ENCODE data around the gene ALKBH3. TPM values are rescaled to one million over a fixed set of nuclear protein-coding genes. Genes with fewer than 3 reads are reported as not detected.

The ALKBH3 gene
- polyA plus RNA-seq, 1 donor (not counting 4 experiments of a cell fraction or from before 2014, with no cell fraction given) = 42.4 TPM

- TF ChIP-seq EZH2 (IDR thresholded peaks at IDR 0.05; ENCODE audit: low read length) = peak; percentile 91
- TF ChIP-seq, protein P1, sequence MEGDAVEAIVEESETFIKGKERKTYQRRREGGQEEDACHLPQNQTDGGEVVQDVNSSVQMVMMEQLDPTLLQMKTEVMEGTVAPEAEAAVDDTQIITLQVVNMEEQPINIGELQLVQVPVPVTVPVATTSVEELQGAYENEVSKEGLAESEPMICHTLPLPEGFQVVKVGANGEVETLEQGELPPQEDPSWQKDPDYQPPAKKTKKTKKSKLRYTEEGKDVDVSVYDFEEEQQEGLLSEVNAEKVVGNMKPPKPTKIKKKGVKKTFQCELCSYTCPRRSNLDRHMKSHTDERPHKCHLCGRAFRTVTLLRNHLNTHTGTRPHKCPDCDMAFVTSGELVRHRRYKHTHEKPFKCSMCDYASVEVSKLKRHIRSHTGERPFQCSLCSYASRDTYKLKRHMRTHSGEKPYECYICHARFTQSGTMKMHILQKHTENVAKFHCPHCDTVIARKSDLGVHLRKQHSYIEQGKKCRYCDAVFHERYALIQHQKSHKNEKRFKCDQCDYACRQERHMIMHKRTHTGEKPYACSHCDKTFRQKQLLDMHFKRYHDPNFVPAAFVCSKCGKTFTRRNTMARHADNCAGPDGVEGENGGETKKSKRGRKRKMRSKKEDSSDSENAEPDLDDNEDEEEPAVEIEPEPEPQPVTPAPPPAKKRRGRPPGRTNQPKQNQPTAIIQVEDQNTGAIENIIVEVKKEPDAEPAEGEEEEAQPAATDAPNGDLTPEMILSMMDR (optimal IDR thresholded peaks at IDR 0.05 in 1 of 3, IDR thresholded peaks at IDR 0.05 in 1 of 3, conservative IDR thresholded peaks at IDR 0.05 in 1 of 3; ENCODE audit: extremely low read depth in 1 of 3, insufficient read depth in 2 of 3, low read length in 3 of 3) = no peak
- peaks cover 15% of the 10 kb centered on the region for H3K4me1 ChIP-seq (ENCODE audit: control insufficient read depth, extremely low read depth, insufficient read depth, low read length)
- H3K9me1 ChIP-seq (ENCODE audit: control insufficient read depth, extremely low read depth, insufficient read depth, low read length) = no peaks in the 10 kb centered on the region
- no peaks in the 10 kb centered on the region for H3K9me3 ChIP-seq (ENCODE audit: control insufficient read depth, low read depth, low read length)
- FAIRE-seq (no peak), DNase-seq (ENCODE audit: low read depth, low spot score) (no peak)
- peak overlapping the region; percentile 8 to 62 (median 62) for H3K4me3 ChIP-seq (ENCODE audit: control insufficient read depth in 2 of 3, extremely low read depth in 1 of 3, insufficient read depth in 2 of 3, low read depth in 1 of 3, low read length in 3 of 3)
- peak overlapping the region; percentile 22 for H3K9ac ChIP-seq (ENCODE audit: control insufficient read depth, extremely low read depth, insufficient read depth, low read length)
- peaks cover 52% of the 10 kb centered on the region for H3K27me3 ChIP-seq (ENCODE audit: control insufficient read depth, extremely low read depth, insufficient read depth, low read length)
- peak overlapping the region; percentile 73 for H2AFZ ChIP-seq (ENCODE audit: control insufficient read depth, low read length)
- peak overlapping the region; percentile 74 for H3K4me2 ChIP-seq (ENCODE audit: control insufficient read depth, extremely low read depth, insufficient read depth, low read depth, low read length)
- dilution Hi-C loops (cut with MboI; ENCODE audit: extremely low pct_ligation_motif_present, low sequenced_read_pairs) = no loop called here
- H4K20me1 ChIP-seq (ENCODE audit: control insufficient read depth, extremely low read depth, insufficient read depth, low read length) = peaks cover 3% of the 10 kb centered on the region
- H3K36me3 ChIP-seq (ENCODE audit: control insufficient read depth in 2 of 2, extremely low read depth in 1 of 2, insufficient read depth in 2 of 2, low read length in 2 of 2) = no peaks in the 10 kb centered on the region
- H3K27ac ChIP-seq (ENCODE audit: control insufficient read depth, insufficient read depth, low read length) = no peak overlapping the region
- no peaks in the 10 kb centered on the region for H3K79me2 ChIP-seq (ENCODE audit: control insufficient read depth, insufficient read depth, low read length)
Observed at GRCh38 chr11:43942662-43943371, 62.2 kb downstream of the ALKBH3 start.

- H4K20me1 ChIP-seq (ENCODE audit: control insufficient read depth, extremely low read depth, insufficient read depth, low read length) = peaks cover 3% of the 10 kb centered on the region
- peak overlapping the region in 2 of 3 experiments; percentile 62 for H3K4me3 ChIP-seq (ENCODE audit: control insufficient read depth in 2 of 3, extremely low read depth in 1 of 3, insufficient read depth in 2 of 3, low read depth in 1 of 3, low read length in 3 of 3)
- H3K4me2 ChIP-seq (ENCODE audit: control insufficient read depth, extremely low read depth, insufficient read depth, low read depth, low read length) = peak overlapping the region; percentile 74
- no peak overlapping the region for H2AFZ ChIP-seq (ENCODE audit: control insufficient read depth, low read length)
- H3K9ac ChIP-seq (ENCODE audit: control insufficient read depth, extremely low read depth, insufficient read depth, low read length) = peak overlapping the region; percentile 22
- DNase-seq (ENCODE audit: low read depth, low spot score) = no peak
- dilution Hi-C loops (cut with MboI; ENCODE audit: extremely low pct_ligation_motif_present, low sequenced_read_pairs) = no loop called here
- FAIRE-seq = no peak
- no peaks in the 10 kb centered on the region for H3K36me3 ChIP-seq (ENCODE audit: control insufficient read depth in 2 of 2, extremely low read depth in 1 of 2, insufficient read depth in 2 of 2, low read length in 2 of 2)
- no peaks in the 10 kb centered on the region for H3K79me2 ChIP-seq (ENCODE audit: control insufficient read depth, insufficient read depth, low read length)
- no peak overlapping the region for H3K27ac ChIP-seq (ENCODE audit: control insufficient read depth, insufficient read depth, low read length)
- TF ChIP-seq, protein P1 (optimal IDR thresholded peaks at IDR 0.05 in 1 of 3, IDR thresholded peaks at IDR 0.05 in 1 of 3, conservative IDR thresholded peaks at IDR 0.05 in 1 of 3; ENCODE audit: extremely low read depth in 1 of 3, insufficient read depth in 2 of 3, low read length in 3 of 3) = no peak
- TF ChIP-seq EZH2 (IDR thresholded peaks at IDR 0.05; ENCODE audit: low read length) = peak; percentile 70
- H3K4me1 ChIP-seq (ENCODE audit: control insufficient read depth, extremely low read depth, insufficient read depth, low read length) = peaks cover 15% of the 10 kb centered on the region
- H3K9me3 ChIP-seq (ENCODE audit: control insufficient read depth, low read depth, low read length) = no peaks in the 10 kb centered on the region
- H3K9me1 ChIP-seq (ENCODE audit: control insufficient read depth, extremely low read depth, insufficient read depth, low read length) = no peaks in the 10 kb centered on the region
- peaks cover 56% of the 10 kb centered on the region for H3K27me3 ChIP-seq (ENCODE audit: control insufficient read depth, extremely low read depth, insufficient read depth, low read length)
Observed at GRCh38 chr11:43943372-43943930, 62.8 kb downstream of the ALKBH3 start.
